ENCODE results near the gene NID1. TPM values are rescaled to one million over a fixed set of nuclear protein-coding genes. Genes with fewer than 3 reads are reported as not detected.
"Not testable (repeated sequence)": the region's sequence is repeated elsewhere in the genome, so short reads cannot be mapped to it uniquely, and the experiment has no call there.

NID1 gene
- total RNA-seq, 6 experiments from 2014 or later = 45.7 to 67.1 (median 59.1) TPM

DNA sequence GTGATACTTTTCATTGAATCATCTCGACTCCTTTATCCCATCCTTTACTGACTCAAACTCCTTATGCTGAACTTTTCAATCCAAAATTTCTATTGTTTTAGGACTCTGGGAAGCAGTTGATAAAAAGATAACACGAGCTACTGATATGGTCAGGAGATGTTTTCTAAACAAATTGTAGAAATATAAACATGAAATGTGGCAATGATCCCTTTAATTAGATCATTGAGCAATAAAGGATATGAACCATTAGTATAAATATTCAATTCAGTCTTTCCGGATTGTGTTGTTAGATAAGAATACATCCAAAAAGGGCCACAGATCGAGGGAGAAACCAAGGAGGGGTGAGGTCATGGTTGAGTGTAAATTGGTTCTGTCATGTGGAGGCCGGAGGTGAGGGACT, 88.4 kb downstream of the NID1 start:
- ATAC-seq = no peak
- TF ChIP-seq, protein P1, sequence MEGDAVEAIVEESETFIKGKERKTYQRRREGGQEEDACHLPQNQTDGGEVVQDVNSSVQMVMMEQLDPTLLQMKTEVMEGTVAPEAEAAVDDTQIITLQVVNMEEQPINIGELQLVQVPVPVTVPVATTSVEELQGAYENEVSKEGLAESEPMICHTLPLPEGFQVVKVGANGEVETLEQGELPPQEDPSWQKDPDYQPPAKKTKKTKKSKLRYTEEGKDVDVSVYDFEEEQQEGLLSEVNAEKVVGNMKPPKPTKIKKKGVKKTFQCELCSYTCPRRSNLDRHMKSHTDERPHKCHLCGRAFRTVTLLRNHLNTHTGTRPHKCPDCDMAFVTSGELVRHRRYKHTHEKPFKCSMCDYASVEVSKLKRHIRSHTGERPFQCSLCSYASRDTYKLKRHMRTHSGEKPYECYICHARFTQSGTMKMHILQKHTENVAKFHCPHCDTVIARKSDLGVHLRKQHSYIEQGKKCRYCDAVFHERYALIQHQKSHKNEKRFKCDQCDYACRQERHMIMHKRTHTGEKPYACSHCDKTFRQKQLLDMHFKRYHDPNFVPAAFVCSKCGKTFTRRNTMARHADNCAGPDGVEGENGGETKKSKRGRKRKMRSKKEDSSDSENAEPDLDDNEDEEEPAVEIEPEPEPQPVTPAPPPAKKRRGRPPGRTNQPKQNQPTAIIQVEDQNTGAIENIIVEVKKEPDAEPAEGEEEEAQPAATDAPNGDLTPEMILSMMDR (IDR thresholded peaks at IDR 0.05) = no peak
- no peak for TF ChIP-seq POLR2A (IDR thresholded peaks at IDR 0.05)
- Histone ChIP-seq H3K9me3 (no peaks in the 10 kb centered on the region), H3K27ac (no peak overlapping the region), H3K36me3 (peaks cover 4 to 51% (median 22%) of the 10 kb centered on the region in 4 donors), H3K4me3 (no peak overlapping the region), H3K4me1 (peaks cover 0 to 2% (median under 1%) of the 10 kb centered on the region in 4 donors), H3K27me3 (no peaks in the 10 kb centered on the region)
- DNase-seq = no peak
- WGBS (ENCODE audit: insufficient coverage, low coverage, low lambda C conversion rate, missing lambda C conversion rate) = 80% methylated on average over 5 of the region's 5 CpGs
- intact Hi-C loops (cut with DNase I) = no loop called here

DNA sequence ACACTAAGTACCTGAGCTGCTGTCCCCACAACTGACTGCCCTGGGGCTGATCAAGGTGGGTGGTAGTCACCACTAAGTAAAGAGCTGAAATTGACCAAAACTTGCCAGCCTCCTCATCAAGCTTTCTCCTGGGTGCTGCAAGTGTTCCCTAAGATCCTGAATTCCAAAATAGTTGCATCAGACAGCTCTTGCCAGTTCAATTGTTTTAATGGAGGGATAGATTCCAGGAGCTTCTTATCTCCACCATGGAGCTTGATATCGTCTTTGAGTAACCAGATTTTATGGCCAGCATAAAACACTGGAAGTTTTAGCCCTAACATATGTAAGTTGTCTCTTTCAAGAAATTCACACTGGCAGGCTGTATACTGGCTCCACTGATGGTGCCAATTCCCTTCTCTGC, 90.3 kb downstream of the NID1 start:
- Histone ChIP-seq H3K4me1 (peaks cover 0 to 10% (median 3%) of the 10 kb centered on the region in 4 donors), H3K36me3 (peaks cover 0 to 38% (median 13%) of the 10 kb centered on the region in 4 donors), H3K4me3 (no peak overlapping the region), H3K9me3 (no peaks in the 10 kb centered on the region), H3K27ac (no peak overlapping the region), H3K27me3 (no peaks in the 10 kb centered on the region)
- intact Hi-C loops (cut with DNase I) = no loop called here
- ATAC-seq (no peak), DNase-seq (no peak)
- WGBS (ENCODE audit: insufficient coverage, low coverage, low lambda C conversion rate, missing lambda C conversion rate) = 67% methylated on average over 1 of the region's 1 CpG
- TF ChIP-seq, protein P1 (IDR thresholded peaks at IDR 0.05) = no peak
- TF ChIP-seq POLR2A (IDR thresholded peaks at IDR 0.05) = no peak

DNA sequence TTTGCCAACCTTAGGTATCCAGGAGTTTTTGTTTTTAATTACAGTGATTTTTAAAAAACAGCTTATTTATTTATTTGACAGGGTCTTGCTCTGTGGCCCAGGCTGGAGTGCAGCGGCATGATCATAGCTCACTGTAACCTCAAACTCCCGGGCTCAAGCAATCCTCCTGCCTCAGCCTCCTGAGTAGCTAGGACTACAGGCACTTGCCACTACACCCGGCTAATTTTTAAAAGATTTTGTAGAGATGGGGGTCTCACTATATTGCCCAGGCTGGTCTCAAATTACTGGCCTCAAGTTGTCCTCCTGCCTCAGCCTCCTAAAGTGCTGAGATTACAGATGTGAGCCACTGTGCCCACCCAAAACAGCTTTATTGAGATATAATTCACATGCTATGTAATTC, 92.2 kb downstream of the NID1 start:
- H3K4me1 ChIP-seq; intact Hi-C loops (cut with DNase I); H3K4me3 ChIP-seq; ATAC-seq; DNase-seq; H3K9me3 ChIP-seq; H3K27me3 ChIP-seq: not testable (repeated sequence)
- H3K27ac ChIP-seq = peak overlapping the region in 2 of 3 donors; percentile 57 to 66
- WGBS (ENCODE audit: insufficient coverage, low coverage, low lambda C conversion rate, missing lambda C conversion rate) = 69% methylated on average over 3 of the region's 3 CpGs
- H3K36me3 ChIP-seq = peaks cover 0 to 19% (median 2%) of the 10 kb centered on the region in 4 donors

DNA sequence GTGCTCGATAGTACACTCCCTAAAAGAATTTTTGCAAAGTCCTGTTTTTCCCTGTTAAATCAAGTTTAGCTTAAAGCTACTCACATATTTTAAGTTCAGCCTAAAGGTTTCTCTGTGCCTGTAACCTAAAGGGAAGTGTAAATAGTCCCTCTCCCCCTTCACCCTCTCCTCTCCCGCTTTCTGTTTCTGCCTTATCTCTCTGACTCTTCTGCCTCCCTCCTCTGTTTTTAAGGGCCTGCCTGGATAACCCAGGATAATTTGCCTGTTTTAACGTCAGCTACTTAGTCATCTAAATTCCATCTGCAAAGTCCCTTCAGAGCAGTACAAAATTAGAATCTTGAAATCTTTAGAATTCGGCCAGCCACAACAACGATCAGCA, 92.6 kb downstream of the NID1 start:
- peak overlapping the region; percentile 57 to 66 (median 57) for H3K27ac ChIP-seq
- intact Hi-C loops (cut with DNase I) = no loop called here
- DNase-seq (no peak), ATAC-seq (peak; percentile 19 to 42 (median 38))
- H3K4me1 ChIP-seq = peaks cover 0 to 10% (median 3%) of the 10 kb centered on the region in 4 donors
- H3K9me3 ChIP-seq = no peaks in the 10 kb centered on the region
- peaks cover 0 to 15% (median under 1%) of the 10 kb centered on the region in 4 donors for H3K36me3 ChIP-seq
- H3K27me3 ChIP-seq = no peaks in the 10 kb centered on the region
- WGBS (ENCODE audit: insufficient coverage, low coverage, low lambda C conversion rate, missing lambda C conversion rate) = 47% methylated on average over 5 of the region's 5 CpGs
- TF ChIP-seq POLR2A (IDR thresholded peaks at IDR 0.05) = no peak
- TF ChIP-seq, protein P1 (IDR thresholded peaks at IDR 0.05) = no peak
- peak overlapping the region in 2 of 3 donors; percentile 8 to 31 for H3K4me3 ChIP-seq

DNA sequence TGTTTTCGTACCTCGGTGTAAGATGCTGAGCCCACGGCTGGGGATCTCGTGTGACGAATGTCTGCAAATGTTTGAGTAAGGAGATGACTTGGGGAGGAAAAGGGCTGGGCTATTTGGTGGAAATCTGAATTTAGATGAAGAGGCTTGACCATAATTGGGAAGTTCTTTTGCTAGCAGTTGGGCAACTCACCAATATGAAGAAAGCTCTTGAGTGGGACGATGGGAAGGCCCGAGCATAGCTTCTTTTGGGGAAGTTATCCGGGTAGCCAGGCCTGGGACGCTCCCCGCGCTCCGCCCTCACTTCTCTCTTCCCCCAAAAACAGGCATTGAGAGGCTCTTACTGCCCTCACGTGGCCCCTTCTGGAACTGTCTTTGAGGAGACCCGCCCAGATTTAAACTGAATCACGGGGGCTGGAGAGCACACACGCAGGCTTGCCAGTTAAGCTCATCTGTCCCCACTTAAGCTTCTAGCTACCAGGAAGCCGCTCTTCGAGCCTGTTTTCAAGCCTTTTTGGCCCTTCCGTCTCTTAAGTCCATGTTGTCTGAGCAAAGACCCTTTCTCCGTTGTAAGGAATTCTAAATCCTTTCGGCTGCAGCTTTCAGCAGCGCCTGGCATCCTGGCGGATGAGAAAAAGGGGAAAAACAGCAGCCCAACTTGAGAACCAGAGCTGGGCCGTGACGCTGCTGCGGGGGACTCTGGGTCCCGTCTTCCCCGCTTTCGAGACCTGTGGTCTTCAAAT, 93.1 kb downstream of the NID1 start:
- H3K4me1 ChIP-seq = peaks cover 0 to 10% (median 3%) of the 10 kb centered on the region in 4 donors
- intact Hi-C loops (cut with DNase I) = no loop called here
- TF ChIP-seq, protein P1 (IDR thresholded peaks at IDR 0.05) = peak; percentile 80 to 84 (median 82)
- TF ChIP-seq POLR2A (IDR thresholded peaks at IDR 0.05) = peak; percentile 34
- peak overlapping the region; percentile 57 to 66 (median 57) for H3K27ac ChIP-seq
- H3K27me3 ChIP-seq = no peaks in the 10 kb centered on the region
- peak; percentile 86 to 89 (median 88) for DNase-seq
- peak overlapping the region in 2 of 3 donors; percentile 8 to 31 for H3K4me3 ChIP-seq
- peaks cover 0 to 10% (median 0%) of the 10 kb centered on the region in 4 donors for H3K36me3 ChIP-seq
- H3K9me3 ChIP-seq = no peaks in the 10 kb centered on the region
- ATAC-seq = peak; percentile 97 to 99 (median 99)
- WGBS (ENCODE audit: insufficient coverage, low coverage, low lambda C conversion rate, missing lambda C conversion rate) = 22% methylated on average over 17 of the region's 29 CpGs
